ENCODE data around the gene FRMD6.

- TF ChIP-seq REST (IDR thresholded peaks at IDR 0.05; ENCODE audit: insufficient read depth in 1 of 2, low read depth in 2 of 2, low read length in 2 of 2) (no peak), POLR2AphosphoS5 (IDR thresholded peaks at IDR 0.05; ENCODE audit: low read depth, low read length) (no peak), FOXP2 (optimal IDR thresholded peaks at IDR 0.05; ENCODE audit: borderline replicate concordance, extremely low read depth, extremely low read length, insufficient read depth) (no peak)
Observed at GRCh38 chr14:51717766-51718165, 66.1 kb downstream of the FRMD6 start.

Data from PFSK-1 (cell line).